Prostate gland (tissue), 2 donors: ENCODE measurements around the gene TPSD1. TPM values are rescaled to one million over a fixed set of nuclear protein-coding genes. Genes with fewer than 3 reads are reported as not detected.

Experiments
- DNase-seq: peaks from one replicate; pipeline ENCODE4 v3.0.0-alpha.2; 2019; ENCODE audit warnings: low spot score
- H3K27ac ChIP-seq, 2 donors: fragments of 200-600 bp; sonication (generic); 2 replicates each; pipeline ENCODE4 v1.5.1; 2017 to 2019
- H3K27me3 ChIP-seq: fragments of 200-600 bp; sonication (generic); replicated peaks from 2 replicates; pipeline ENCODE4 v1.5.1; 2019; ENCODE audit not compliant: insufficient read depth
- H3K36me3 ChIP-seq, 2 donors: fragments of 200-600 bp; sonication (generic); 1 replicate in 1 of 2; 2 replicates in 1 of 2; pipeline versions ENCODE4 v1.5.1 to v1.8.1; 2017 to 2019
- H3K4me1 ChIP-seq: fragments of 200-600 bp; sonication (generic); replicated peaks from 2 replicates; pipeline ENCODE4 v1.5.1; 2019
- H3K4me3 ChIP-seq, 2 donors: fragments of 200-600 bp; sonication (generic); 2 replicates each; pipeline ENCODE4 v1.5.1; 2017 to 2019
- H3K9me3 ChIP-seq: fragments of 200-600 bp; sonication (generic); 2 replicates; pipeline ENCODE4 v1.5.1; 2017
- CTCF ChIP-seq, 4 experiments: fragments of 200-600 bp in 2 of 4; fragments of 450-650 bp in 2 of 4; sonication (generic) in 2 of 4; IDR thresholded peaks; 1 replicate in 3 of 4; 2 replicates in 1 of 4; pipeline ENCODE4 v1.5.1; 2016 to 2019; ENCODE audit warnings: antibody characterized with exemption in 4 of 4, mild to moderate bottlenecking in 2 of 4, moderate library complexity in 2 of 4
- POLR2A ChIP-seq: fragments of 450-650 bp; IDR thresholded peaks from one replicate; pipeline ENCODE4 v1.6.1; 2016; ENCODE audit warnings: antibody characterized with exemption, mild to moderate bottlenecking
- POLR2AphosphoS5 ChIP-seq: sonication (generic); formaldehyde crosslinking; IDR thresholded peaks from one replicate; pipeline ENCODE4 v1.6.1; 2017; ENCODE audit warnings: antibody characterized with exemption
- WGBS: methylation state at CpG from one replicate; pipeline ENCODE4 v1.1.5; 2018; 5-methylcytosine and 5-hydroxymethylcytosine counted together
- intact Hi-C: fragments of 100-400 bp; cut with DNase I; formaldehyde crosslinking; loops from one replicate; pipeline ENCODE4 v1.14.2; 2022
- total RNA-seq, 2 donors: library from RNA; depleted of rRNA; stranded (reverse); fragments of >200 nt; gene quantifications; one replicate each; pipeline ENCODE4 v1.1.0, GENCODE V29; 2016

The TPSD1 gene
- total RNA-seq, 2 donors from 2014 or later, result 0.82 to 1.9 TPM

GRCh38 chr16:1221628-1222552 lies 34.0 kb upstream of the TPSD1 start:
- TF ChIP-seq POLR2AphosphoS5 (no peak), CTCF (IDR thresholded peaks at IDR 0.05) (no peak), POLR2A (no peak)
- Histone ChIP-seq H3K36me3 (no peaks in the 10 kb centered on the region), H3K27ac (no peak overlapping the region), H3K4me1 (no peaks in the 10 kb centered on the region), H3K9me3 (no peaks in the 10 kb centered on the region), H3K27me3 (no peaks in the 10 kb centered on the region), H3K4me3 (no peak overlapping the region)
- 76% methylated on average over 36 of the region's 40 CpGs for WGBS
- DNase-seq, result no peak
- intact Hi-C loops, result no loop called here

- Histone ChIP-seq H3K36me3 (no peaks in the 10 kb centered on the region), H3K4me1 (no peaks in the 10 kb centered on the region), H3K27ac (no peak overlapping the region), H3K4me3 (no peak overlapping the region), H3K9me3 (no peaks in the 10 kb centered on the region), H3K27me3 (no peaks in the 10 kb centered on the region)
- intact Hi-C loops, result no loop called here
- WGBS, result 76% methylated on average over 25 of the region's 25 CpGs
- no peak for DNase-seq
- TF ChIP-seq POLR2AphosphoS5 (no peak), POLR2A (no peak), CTCF (IDR thresholded peaks at IDR 0.05) (no peak)
These were observed 33.1 kb upstream of the TPSD1 start for GRCh38 chr16:1222553-1223354.

GRCh38 chr16:1223355-1224214 lies 32.3 kb upstream of the TPSD1 start:
- H3K4me1 ChIP-seq, result no peaks in the 10 kb centered on the region
- no peaks in the 10 kb centered on the region for H3K27me3 ChIP-seq
- H3K27ac ChIP-seq, result no peak overlapping the region
- no peak overlapping the region for H3K4me3 ChIP-seq
- no peak for DNase-seq
- intact Hi-C loops, result no loop called here
- no peaks in the 10 kb centered on the region for H3K36me3 ChIP-seq
- TF ChIP-seq POLR2A (no peak), CTCF (IDR thresholded peaks at IDR 0.05) (no peak), POLR2AphosphoS5 (no peak)
- whole genome bisulfite sequencing, result 81% methylated on average over 30 of the region's 38 CpGs
- no peaks in the 10 kb centered on the region for H3K9me3 ChIP-seq

- intact Hi-C loops, result no loop called here
- no peak overlapping the region for H3K27ac ChIP-seq
- no peak for TF ChIP-seq POLR2A
- TF ChIP-seq POLR2AphosphoS5, result no peak
- no peak for TF ChIP-seq CTCF (IDR thresholded peaks at IDR 0.05)
- H3K4me3 ChIP-seq, result no peak overlapping the region
- no peaks in the 10 kb centered on the region for H3K9me3 ChIP-seq
- no peaks in the 10 kb centered on the region for H3K4me1 ChIP-seq
- no peak for DNase-seq
- H3K36me3 ChIP-seq, result no peaks in the 10 kb centered on the region
- no peaks in the 10 kb centered on the region for H3K27me3 ChIP-seq
- 73% methylated on average over 9 of the region's 9 CpGs for WGBS
These were observed 31.3 kb upstream of the TPSD1 start for GRCh38 chr16:1224558-1224957.
